NCI-H345 treated with DMSO at 0.1 percent for 48 hours (cell line): ENCODE measurements around the gene RNF215.
"Not testable (repeated sequence)": the region's sequence is repeated elsewhere in the genome, so short reads cannot be mapped to it uniquely, and the experiment has no call there.

ENCODE experiments used
- DNase-seq: peaks from one replicate; lab custom pipeline; 2025; ENCODE audit not compliant: unreplicated experiment; lab: John Stamatoyannopoulos, UW

Gene RNF215

GRCh38 chr22:30421695-30422480 is 34.7 kb upstream of the RNF215 start:
- no peak for DNase-seq

GRCh38 chr22:30420347-30421125 is 33.3 kb upstream of the RNF215 start:
- no peak for DNase-seq

GRCh38 chr22:30416837-30417236 is 29.6 kb upstream of the RNF215 start:
- no peak for DNase-seq

DNA sequence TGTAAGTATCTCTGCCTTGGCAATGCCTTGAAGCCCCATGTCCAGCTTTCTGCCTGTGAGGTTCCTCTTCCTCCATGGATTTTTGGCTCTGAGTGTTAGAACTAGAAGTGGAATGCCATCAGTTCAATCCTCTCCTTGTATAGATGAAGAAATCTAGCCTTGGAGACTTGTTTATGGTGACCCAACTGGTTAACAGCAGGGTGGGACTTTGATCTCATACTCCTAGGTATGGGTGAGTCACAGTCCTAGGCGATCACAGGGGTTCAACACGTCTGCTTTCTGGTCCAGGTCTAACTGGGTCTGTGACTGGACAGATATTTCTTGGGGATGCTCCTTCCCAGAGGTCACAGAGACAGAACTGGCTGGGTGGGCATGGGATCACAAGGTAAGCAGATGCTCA is 29.2 kb upstream of the RNF215 start:
- no peak for DNase-seq

- no peak for DNase-seq
These were observed 27.4 kb upstream of the RNF215 start for GRCh38 chr22:30414525-30415047.

DNA sequence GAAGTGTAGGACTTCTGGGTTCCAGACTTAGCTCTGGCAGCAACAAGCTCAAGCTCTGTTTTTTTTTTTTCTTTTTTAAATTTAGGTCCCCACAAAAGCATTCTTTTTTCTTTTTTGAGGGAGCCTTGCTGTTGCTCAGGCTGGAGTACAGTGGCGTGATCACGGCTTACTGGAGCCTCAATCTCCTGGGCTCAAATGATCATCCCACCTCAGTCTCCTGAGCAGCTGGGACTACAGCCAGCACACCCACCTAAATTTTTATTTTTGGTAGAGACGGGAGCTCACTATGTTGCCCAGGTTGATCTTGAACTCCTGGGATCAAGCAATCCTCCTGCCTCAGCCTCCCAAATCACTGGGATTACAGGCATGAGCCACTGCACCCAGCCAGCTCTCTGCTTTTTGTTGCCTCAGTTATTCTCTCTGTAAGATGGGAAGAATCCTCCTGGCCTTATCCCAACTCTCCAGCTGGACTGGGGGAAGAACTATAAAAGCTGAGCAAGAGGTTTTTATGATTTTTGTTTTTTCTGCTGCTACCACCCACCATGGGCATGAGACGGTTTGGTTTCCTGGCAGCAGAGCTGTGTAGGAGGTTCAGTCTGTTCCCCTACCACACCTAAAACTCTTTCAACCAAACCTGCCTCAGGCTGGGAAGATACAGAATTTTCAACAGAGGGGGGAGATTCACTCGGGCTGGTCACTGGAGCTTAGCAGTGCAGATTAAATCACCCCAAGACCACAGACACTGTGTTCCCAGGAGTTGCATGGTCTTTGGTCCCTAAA is 26.7 kb upstream of the RNF215 start:
- no peak for DNase-seq

DNA sequence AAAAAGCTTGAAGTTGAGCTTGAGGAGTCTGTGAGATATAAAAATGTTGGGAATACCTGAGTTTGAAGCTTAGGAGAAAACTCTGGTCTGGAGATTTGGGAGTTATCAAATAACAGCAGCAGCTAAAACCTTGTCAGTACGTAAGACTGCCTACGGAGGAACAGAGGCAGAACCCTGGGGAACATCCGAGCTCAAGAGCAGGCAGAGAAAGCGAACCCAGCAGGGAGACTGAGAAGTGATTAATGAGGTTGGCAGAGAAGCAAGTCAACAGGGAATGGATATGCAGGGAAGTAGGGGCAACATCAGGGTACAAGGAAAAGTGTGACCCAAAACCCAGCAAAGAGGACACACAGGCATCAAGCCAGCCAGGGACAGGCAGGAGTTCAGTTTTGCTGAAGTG is 25.8 kb upstream of the RNF215 start:
- DNase-seq = no peak

DNA sequence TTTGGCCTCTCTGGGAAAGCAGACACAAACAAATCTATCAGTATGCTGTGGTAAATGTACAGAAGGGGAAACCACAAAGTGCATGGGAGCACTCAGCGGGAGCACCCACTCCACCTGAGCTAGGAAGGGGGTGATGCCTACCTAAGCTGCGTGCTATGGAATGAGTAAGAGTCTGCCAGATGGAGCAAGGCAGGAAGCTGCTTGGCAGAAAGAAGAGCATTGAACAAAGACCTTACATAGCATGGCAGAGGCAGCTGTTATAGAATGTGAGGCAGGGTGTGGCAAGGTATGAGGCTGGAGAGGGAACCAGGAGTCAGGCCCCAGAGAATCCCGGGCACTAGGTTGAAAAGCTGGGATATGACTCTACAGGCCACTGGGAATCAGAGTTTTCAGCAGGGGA is 24.6 kb upstream of the RNF215 start:
- DNase-seq = no peak

GRCh38 chr22:30408388-30409102 is 21.3 kb upstream of the RNF215 start:
- DNase-seq = no peak

DNA sequence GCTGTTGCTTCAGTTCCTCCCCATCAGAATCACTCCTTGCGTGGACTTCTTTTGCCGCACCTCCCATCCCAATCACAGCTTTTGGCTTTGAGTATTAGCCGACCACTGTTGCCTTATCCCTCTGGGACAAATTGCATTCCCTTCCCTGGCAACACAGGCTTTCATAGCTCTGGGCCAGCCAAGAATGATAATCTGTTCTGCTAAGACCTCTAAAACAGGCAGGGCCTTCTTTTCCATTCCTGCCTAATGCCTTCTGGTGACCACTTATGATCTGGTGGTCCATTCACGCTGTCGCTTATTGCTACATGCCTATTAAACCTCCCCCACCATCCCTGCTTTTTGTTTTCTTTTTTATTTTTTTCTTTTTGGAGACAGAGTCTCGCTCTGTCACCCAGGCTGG is 19.2 kb upstream of the RNF215 start:
- DNase-seq = no peak

DNA sequence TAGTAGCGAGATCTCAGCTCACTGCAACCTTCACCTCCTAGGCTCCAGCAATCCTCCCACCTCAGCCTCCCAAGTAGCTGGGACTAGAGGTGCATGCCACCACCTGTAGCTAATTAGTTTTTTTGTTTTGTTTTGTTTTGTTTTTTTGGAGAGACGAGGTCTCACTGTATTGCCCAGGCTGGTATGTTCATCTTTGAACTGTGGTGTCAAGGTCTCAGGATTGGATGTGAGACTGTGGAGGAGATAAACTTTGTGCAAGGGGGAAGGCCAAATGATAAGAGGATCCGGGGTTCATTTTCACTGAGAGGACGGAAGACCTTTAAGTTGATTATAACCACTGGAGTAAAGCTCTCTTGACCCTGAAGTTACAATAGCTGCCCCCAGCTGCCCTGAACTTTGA is 18.5 kb upstream of the RNF215 start:
- no peak for DNase-seq

- no peak for DNase-seq
These were observed 17.1 kb upstream of the RNF215 start for GRCh38 chr22:30404307-30404706.

DNA sequence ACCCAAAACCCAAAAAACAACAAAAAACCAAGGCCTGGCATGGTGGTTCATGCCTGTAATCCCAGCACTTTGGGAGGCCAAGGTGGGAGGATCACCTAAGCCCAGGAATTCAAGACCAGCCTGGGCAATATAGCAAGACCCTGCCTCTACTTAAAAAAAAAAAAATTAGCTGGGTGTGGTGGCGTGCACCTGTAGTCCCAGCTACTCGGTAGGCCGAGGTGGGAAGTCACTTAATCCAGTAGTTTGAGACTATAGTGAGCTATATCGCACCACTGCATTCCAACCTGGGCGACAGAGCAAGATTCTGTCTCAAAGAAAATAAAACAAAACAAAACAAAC is 15.5 kb upstream of the RNF215 start:
- DNase-seq = not testable (repeated sequence)

DNA sequence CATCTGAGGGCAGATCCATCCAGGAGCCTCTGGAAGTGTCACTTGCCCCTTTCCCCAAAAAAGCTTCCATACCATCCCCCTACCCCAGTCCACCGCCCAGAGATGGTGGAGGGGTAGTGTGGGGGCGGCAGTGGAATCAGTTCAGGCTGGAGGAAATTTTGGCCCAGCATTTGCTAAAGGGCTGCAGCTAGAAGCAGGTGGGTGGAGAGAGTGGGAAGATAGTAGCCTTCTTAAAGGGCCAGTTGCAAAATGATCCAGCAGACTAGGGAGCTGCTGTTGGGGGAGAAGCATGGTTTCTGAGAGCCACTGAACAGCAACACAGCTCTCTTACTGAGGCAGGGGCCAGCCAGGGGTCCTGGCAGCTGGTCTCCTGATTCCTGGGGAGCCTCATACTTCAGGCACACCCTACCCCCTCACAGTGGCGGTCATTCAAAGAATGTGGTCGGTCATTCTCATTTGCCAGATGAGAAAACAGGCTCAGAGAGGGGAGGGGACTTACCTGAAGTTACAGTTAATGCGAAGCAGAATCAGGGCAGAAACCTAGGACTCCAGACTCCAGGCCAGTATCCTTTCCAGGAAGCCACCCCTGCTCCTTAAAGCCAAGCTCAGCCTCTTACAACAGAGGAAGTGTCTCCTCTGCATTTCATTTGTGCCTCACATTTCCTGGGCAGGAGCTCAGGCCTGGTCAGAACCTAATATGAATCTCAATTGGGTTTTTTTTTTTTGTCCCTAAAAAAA is 15.0 kb upstream of the RNF215 start:
- DNase-seq = no peak

- DNase-seq = not testable (repeated sequence)
These were observed 13.8 kb upstream of the RNF215 start for GRCh38 chr22:30401024-30401423.

GRCh38 chr22:30400159-30400558 is 12.9 kb upstream of the RNF215 start:
- no peak for DNase-seq

DNA sequence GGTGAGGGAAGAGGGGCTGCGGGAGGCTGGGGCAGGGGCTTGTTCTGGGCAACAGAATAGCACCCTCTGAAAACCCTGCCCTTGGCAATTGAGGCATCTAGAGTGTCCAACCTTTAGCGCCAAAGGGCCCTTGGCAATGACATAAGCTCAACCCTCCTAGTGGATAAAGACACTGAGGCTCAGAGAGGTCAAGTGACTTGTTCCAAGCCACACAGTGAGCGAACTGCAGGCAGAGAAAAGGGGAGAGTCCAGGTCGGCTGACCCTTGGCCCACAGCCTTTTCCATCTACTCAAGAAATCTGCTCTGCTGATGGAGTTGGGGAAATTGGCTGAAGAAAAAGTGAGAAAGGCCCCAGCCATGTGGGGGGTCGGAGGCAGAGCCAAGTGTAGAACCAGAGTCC is 12.5 kb upstream of the RNF215 start:
- no peak for DNase-seq

- DNase-seq = no peak
These were observed 11.8 kb upstream of the RNF215 start for GRCh38 chr22:30398685-30399680.
